ENCODE data around the gene SMIM45.

Gene SMIM45

GRCh38 chr22:41916745-41917358, 35.1 kb upstream of the SMIM45 start:
- Histone ChIP-seq H3K27me3 (peaks cover 62% of the 10 kb centered on the region), H3K9me3 (no peaks in the 10 kb centered on the region), H3K4me3 (no peak overlapping the region), H3K4me1 (peaks cover 39% of the 10 kb centered on the region), H3K36me3 (no peaks in the 10 kb centered on the region), H3K27ac (no peak overlapping the region)
- 51% methylated on average over 10 of the region's 10 CpGs for WGBS
- DNase-seq (ENCODE audit: low spot score in 2 of 2) = no peak
- TF ChIP-seq EP300 (IDR thresholded peaks at IDR 0.05) = no peak
- no peak for TF ChIP-seq CTCF (IDR thresholded peaks at IDR 0.05)
- no peak for TF ChIP-seq POLR2A (IDR thresholded peaks at IDR 0.05)
- no peak for TF ChIP-seq POLR2AphosphoS5 (IDR thresholded peaks at IDR 0.05)

- WGBS = 49% methylated on average over 6 of the region's 11 CpGs
- H3K4me3 ChIP-seq = no peak overlapping the region
- H3K4me1 ChIP-seq = peaks cover 39% of the 10 kb centered on the region
- no peak for DNase-seq (ENCODE audit: low spot score in 2 of 2)
- H3K36me3 ChIP-seq = no peaks in the 10 kb centered on the region
- H3K27ac ChIP-seq = no peak overlapping the region
- H3K9me3 ChIP-seq = no peaks in the 10 kb centered on the region
- peaks cover 56% of the 10 kb centered on the region for H3K27me3 ChIP-seq
- TF ChIP-seq EP300 (IDR thresholded peaks at IDR 0.05) (no peak), POLR2A (IDR thresholded peaks at IDR 0.05) (no peak), POLR2AphosphoS5 (IDR thresholded peaks at IDR 0.05) (no peak), CTCF (IDR thresholded peaks at IDR 0.05) (no peak)
These were observed 34.5 kb upstream of the SMIM45 start for GRCh38 chr22:41917375-41917902.

- H3K27me3 ChIP-seq = peaks cover 49% of the 10 kb centered on the region
- TF ChIP-seq POLR2A (IDR thresholded peaks at IDR 0.05) (no peak), EP300 (IDR thresholded peaks at IDR 0.05) (no peak), CTCF (IDR thresholded peaks at IDR 0.05) (no peak), POLR2AphosphoS5 (IDR thresholded peaks at IDR 0.05) (no peak)
- no peaks in the 10 kb centered on the region for H3K9me3 ChIP-seq
- H3K4me3 ChIP-seq = no peak overlapping the region
- no peak for DNase-seq (ENCODE audit: low spot score in 2 of 2)
- H3K36me3 ChIP-seq = no peaks in the 10 kb centered on the region
- no peak overlapping the region for H3K27ac ChIP-seq
- H3K4me1 ChIP-seq = peaks cover 39% of the 10 kb centered on the region
- 71% methylated on average over 13 of the region's 23 CpGs for WGBS
These were observed 33.8 kb upstream of the SMIM45 start for GRCh38 chr22:41917903-41918791.

GRCh38 chr22:41919357-41920224, 32.4 kb upstream of the SMIM45 start:
- 3% methylated on average over 31 of the region's 62 CpGs for WGBS
- no peak for DNase-seq (ENCODE audit: low spot score in 2 of 2)
- no peak overlapping the region for H3K27ac ChIP-seq

More at GRCh38 chr22:41919357-41920224, 32.4 kb upstream of the SMIM45 start:
- Histone ChIP-seq H3K9me3 (no peaks in the 10 kb centered on the region), H3K27me3 (peaks cover 34% of the 10 kb centered on the region), H3K36me3 (no peaks in the 10 kb centered on the region), H3K4me3 (peak overlapping the region; percentile 52), H3K4me1 (peaks cover 31% of the 10 kb centered on the region)
- TF ChIP-seq POLR2A (IDR thresholded peaks at IDR 0.05) (no peak), EP300 (IDR thresholded peaks at IDR 0.05) (no peak), CTCF (IDR thresholded peaks at IDR 0.05) (no peak), POLR2AphosphoS5 (IDR thresholded peaks at IDR 0.05) (no peak)

All from suprapubic skin (tissue), 4 donors.